ENCODE measurements around the gene CPE.
A peak's percentile ranks its signal among the peaks of the same experiment; 100 is the strongest.

- TF ChIP-seq, protein P1, sequence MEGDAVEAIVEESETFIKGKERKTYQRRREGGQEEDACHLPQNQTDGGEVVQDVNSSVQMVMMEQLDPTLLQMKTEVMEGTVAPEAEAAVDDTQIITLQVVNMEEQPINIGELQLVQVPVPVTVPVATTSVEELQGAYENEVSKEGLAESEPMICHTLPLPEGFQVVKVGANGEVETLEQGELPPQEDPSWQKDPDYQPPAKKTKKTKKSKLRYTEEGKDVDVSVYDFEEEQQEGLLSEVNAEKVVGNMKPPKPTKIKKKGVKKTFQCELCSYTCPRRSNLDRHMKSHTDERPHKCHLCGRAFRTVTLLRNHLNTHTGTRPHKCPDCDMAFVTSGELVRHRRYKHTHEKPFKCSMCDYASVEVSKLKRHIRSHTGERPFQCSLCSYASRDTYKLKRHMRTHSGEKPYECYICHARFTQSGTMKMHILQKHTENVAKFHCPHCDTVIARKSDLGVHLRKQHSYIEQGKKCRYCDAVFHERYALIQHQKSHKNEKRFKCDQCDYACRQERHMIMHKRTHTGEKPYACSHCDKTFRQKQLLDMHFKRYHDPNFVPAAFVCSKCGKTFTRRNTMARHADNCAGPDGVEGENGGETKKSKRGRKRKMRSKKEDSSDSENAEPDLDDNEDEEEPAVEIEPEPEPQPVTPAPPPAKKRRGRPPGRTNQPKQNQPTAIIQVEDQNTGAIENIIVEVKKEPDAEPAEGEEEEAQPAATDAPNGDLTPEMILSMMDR (conservative IDR thresholded peaks at IDR 0.05; ENCODE audit: low read depth, low read length), result no peak
- TF ChIP-seq RFX5 (IDR thresholded peaks at IDR 0.05; ENCODE audit: low read depth, low read length) (no peak), SMC3 (IDR thresholded peaks at IDR 0.05; ENCODE audit: low read depth, low read length) (no peak), CEBPB (IDR thresholded peaks at IDR 0.05; ENCODE audit: low read depth, low read length) (no peak), POLR2A (IDR thresholded peaks at IDR 0.05; ENCODE audit: low read depth, low read length) (no peak), MAFK (IDR thresholded peaks at IDR 0.05; ENCODE audit: low read depth, low read length) (peak; percentile 46; the same call in 1 of the 2 replicates), CHD1 (IDR thresholded peaks at IDR 0.05; ENCODE audit: low read depth, low read length) (no peak)
Observed at GRCh38 chr4:165404696-165405095, 25.9 kb downstream of the CPE start.
